Mesodermal cell (in vitro differentiated cells): ENCODE measurements around the gene DAGLA.
A peak's percentile ranks its signal among the peaks of the same experiment; 100 is the strongest.

Experiments used
- H3K27ac ChIP-seq: 2 replicates; pipeline ENCODE4 v1.7.0; 2013; ENCODE audit warnings: mild to moderate bottlenecking, low read depth, low read length, moderate library complexity; ENCODE audit not compliant: severe bottlenecking
- H3K36me3 ChIP-seq: 2 replicates; pipeline ENCODE4 v1.7.1; 2013; ENCODE audit warnings: mild to moderate bottlenecking, low read length, moderate library complexity; ENCODE audit not compliant: control insufficient read depth, insufficient read depth
- H3K4me1 ChIP-seq: one replicate; pipeline ENCODE4 v1.7.1; 2013; ENCODE audit warnings: mild to moderate bottlenecking, low read length; ENCODE audit not compliant: insufficient read depth, control insufficient read depth, poor library complexity, severe bottlenecking
- H3K4me3 ChIP-seq: 2 replicates; pipeline ENCODE4 v1.7.0; 2013; ENCODE audit warnings: low read length, control low read depth, mild to moderate bottlenecking; ENCODE audit not compliant: insufficient read depth, poor library complexity, severe bottlenecking; ENCODE audit errors: extremely low read depth
- H3K9me3 ChIP-seq: 2 replicates; pipeline ENCODE4 v1.7.1; 2013; ENCODE audit warnings: mild to moderate bottlenecking, low read length, moderate library complexity; ENCODE audit not compliant: control insufficient read depth
- WGBS, 2 experiments: methylation state at CpG; one replicate each; pipeline ENCODE4 v1.1.5; 2013; ENCODE audit warnings: missing lambda C conversion rate in 2 of 2; ENCODE audit not compliant: insufficient coverage in 2 of 2; 5-methylcytosine and 5-hydroxymethylcytosine counted together

The DAGLA gene

GRCh38 chr11:61756147-61756451, 75.9 kb downstream of the DAGLA start:
- Histone ChIP-seq H3K27ac (peak overlapping the region; percentile 87), H3K36me3 (peaks cover 12% of the 10 kb centered on the region), H3K4me3 (no peak overlapping the region), H3K9me3 (no peaks in the 10 kb centered on the region), H3K4me1 (peaks cover 62% of the 10 kb centered on the region)
- WGBS, 2 experiments: 74 to 77% methylated on average over 2 to 3 of the region's 4 CpGs

- peaks cover 68% of the 10 kb centered on the region for H3K4me1 ChIP-seq
- H3K27ac ChIP-seq: peak overlapping the region; percentile 87
- 65 to 76% methylated on average over 6 of the region's 9 CpGs for whole genome bisulfite sequencing, 2 experiments
These were observed 76.4 kb downstream of the DAGLA start for GRCh38 chr11:61756452-61757212.

GRCh38 chr11:61757213-61757862, 77.1 kb downstream of the DAGLA start:
- peaks cover 17% of the 10 kb centered on the region for H3K36me3 ChIP-seq
- no peaks in the 10 kb centered on the region for H3K9me3 ChIP-seq
- H3K27ac ChIP-seq: peak overlapping the region; percentile 87
- 92 to 96% methylated on average over 11 to 13 of the region's 15 CpGs for WGBS, 2 experiments
- no peak overlapping the region for H3K4me3 ChIP-seq
- H3K4me1 ChIP-seq: peaks cover 75% of the 10 kb centered on the region

More at GRCh38 chr11:61756452-61757212, 76.4 kb downstream of the DAGLA start:
- Histone ChIP-seq H3K4me3 (no peak overlapping the region), H3K9me3 (no peaks in the 10 kb centered on the region), H3K36me3 (peaks cover 15% of the 10 kb centered on the region)

GRCh38 chr11:61760946-61761345, 80.8 kb downstream of the DAGLA start:
- WGBS, 2 experiments: 84 to 85% methylated on average over 4 to 6 of the region's 13 CpGs
- H3K9me3 ChIP-seq: no peaks in the 10 kb centered on the region

GRCh38 chr11:61761440-61762222, 81.4 kb downstream of the DAGLA start:
- Histone ChIP-seq H3K4me3 (no peak overlapping the region), H3K9me3 (no peaks in the 10 kb centered on the region), H3K36me3 (peaks cover 31% of the 10 kb centered on the region), H3K4me1 (peaks cover 62% of the 10 kb centered on the region), H3K27ac (peak overlapping the region; percentile 67)
- WGBS, 2 experiments: 83 to 88% methylated on average over 9 to 10 of the region's 11 CpGs

More at GRCh38 chr11:61760946-61761345, 80.8 kb downstream of the DAGLA start:
- H3K36me3 ChIP-seq: peaks cover 29% of the 10 kb centered on the region
- H3K27ac ChIP-seq: no peak overlapping the region
- H3K4me1 ChIP-seq: peaks cover 69% of the 10 kb centered on the region
- no peak overlapping the region for H3K4me3 ChIP-seq

- 90 to 95% methylated on average over 8 to 10 of the region's 10 CpGs for WGBS, 2 experiments
- Histone ChIP-seq H3K27ac (peak overlapping the region; percentile 67), H3K9me3 (no peaks in the 10 kb centered on the region), H3K4me3 (no peak overlapping the region), H3K4me1 (peaks cover 57% of the 10 kb centered on the region), H3K36me3 (peaks cover 37% of the 10 kb centered on the region)
These were observed 82.0 kb downstream of the DAGLA start for GRCh38 chr11:61762223-61762615.

GRCh38 chr11:61762798-61763197, 82.6 kb downstream of the DAGLA start:
- H3K9me3 ChIP-seq: no peaks in the 10 kb centered on the region
- peaks cover 39% of the 10 kb centered on the region for H3K36me3 ChIP-seq
- WGBS, 2 experiments: 67 to 80% methylated on average over 6 of the region's 15 CpGs
- peaks cover 51% of the 10 kb centered on the region for H3K4me1 ChIP-seq
- H3K27ac ChIP-seq: peak overlapping the region; percentile 67
- no peak overlapping the region for H3K4me3 ChIP-seq

- H3K36me3 ChIP-seq: peaks cover 36% of the 10 kb centered on the region
- no peak overlapping the region for H3K27ac ChIP-seq
- no peaks in the 10 kb centered on the region for H3K9me3 ChIP-seq
- H3K4me3 ChIP-seq: no peak overlapping the region
- H3K4me1 ChIP-seq: peaks cover 48% of the 10 kb centered on the region
- WGBS, 2 experiments: 92 to 95% methylated on average over 20 to 22 of the region's 23 CpGs
These were observed 83.9 kb downstream of the DAGLA start for GRCh38 chr11:61763930-61764605.

GRCh38 chr11:61764606-61765260, 84.5 kb downstream of the DAGLA start:
- no peaks in the 10 kb centered on the region for H3K9me3 ChIP-seq
- H3K36me3 ChIP-seq: peaks cover 34% of the 10 kb centered on the region
- H3K27ac ChIP-seq: peak overlapping the region; percentile 49
- H3K4me1 ChIP-seq: peaks cover 48% of the 10 kb centered on the region
- 77 to 82% methylated on average over 17 to 19 of the region's 22 CpGs for WGBS, 2 experiments
- H3K4me3 ChIP-seq: no peak overlapping the region
